K562 (cell line): ENCODE results near the gene TCEA3.

ENCODE experiments used
- BRCA1 ChIP-seq, 2 experiments: fragments of 450-650 bp in 1 of 2; sonication (generic) in 1 of 2; formaldehyde crosslinking in 1 of 2; IDR thresholded peaks; 2 replicates each; pipeline versions ENCODE4 v1.5.0 to v1.6.1; 2017 to 2020; ENCODE audit warnings: mild to moderate bottlenecking in 1 of 2, missing genetic modification reagents in 1 of 2
- CHD2 ChIP-seq: IDR thresholded peaks from 2 replicates; pipeline ENCODE4 v1.6.1; 2011; ENCODE audit warnings: low read depth, low read length
- KDM1A ChIP-seq, 2 experiments: fragments of 450-650 bp; IDR thresholded peaks; 2 replicates each; pipeline ENCODE4 v1.6.1; 2016; ENCODE audit warnings: mild to moderate bottlenecking in 2 of 2
- SRSF1 ChIP-seq: fragments of 200-400 bp; formaldehyde crosslinking; IDR thresholded peaks from 2 replicates; pipeline ENCODE4 v1.6.1; 2017; ENCODE audit warnings: mild to moderate bottlenecking, low read depth, low read length, moderate library complexity
- STAT6 ChIP-seq: sonication (generic); formaldehyde crosslinking; IDR thresholded peaks from 2 replicates; pipeline ENCODE4 v1.8.1; 2023; ENCODE audit warnings: mild to moderate bottlenecking, missing genetic modification reagents
- TGIF2 ChIP-seq: sonication (generic); formaldehyde crosslinking; IDR thresholded peaks from 2 replicates; pipeline ENCODE4 v1.8.1; 2022; ENCODE audit warnings: mild to moderate bottlenecking, missing genetic modification reagents, moderate library complexity
- ZNF12 ChIP-seq: sonication (generic); formaldehyde crosslinking; IDR thresholded peaks from 2 replicates; pipeline ENCODE4 v1.4.0; 2020; ENCODE audit warnings: mild to moderate bottlenecking, missing genetic modification reagents
- TF ChIP-seq, protein P1 (sequence below): fragments of 450-650 bp; IDR thresholded peaks from 2 replicates; pipeline ENCODE4 v1.6.1; 2016; ENCODE audit warnings: borderline replicate concordance

DNA sequence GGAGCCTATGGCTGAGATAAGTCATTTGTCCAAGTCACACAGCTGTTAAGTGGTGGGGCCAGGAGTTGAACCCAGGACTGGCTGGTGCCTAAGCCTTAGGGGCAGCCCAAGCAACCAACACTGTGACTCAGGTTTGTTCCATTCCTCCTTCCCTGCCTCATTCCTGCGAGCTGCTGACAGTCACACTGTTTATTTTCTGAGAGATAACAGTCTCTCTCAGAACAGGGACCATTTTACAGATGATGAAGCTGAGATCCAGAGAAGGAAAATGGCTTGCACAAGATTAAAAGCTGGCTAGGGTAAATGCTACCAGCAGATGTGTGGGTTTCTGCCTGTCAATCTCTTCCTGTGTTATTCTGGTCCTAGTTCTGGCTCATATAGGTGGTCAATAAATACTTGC is 24.3 kb upstream of the TCEA3 start:
- TF ChIP-seq KDM1A (IDR thresholded peaks at IDR 0.05) (no peak), BRCA1 (IDR thresholded peaks at IDR 0.05) (no peak), BRCA1 (CRISPR knock-in tag; IDR thresholded peaks at IDR 0.05) (no peak), SRSF1 (no peak), ZNF12 (CRISPR knock-in tag) (no peak), TGIF2 (CRISPR knock-in tag) (no peak), STAT6 (CRISPR knock-in tag) (no peak), CHD2 (no peak)
- TF ChIP-seq, protein P1, sequence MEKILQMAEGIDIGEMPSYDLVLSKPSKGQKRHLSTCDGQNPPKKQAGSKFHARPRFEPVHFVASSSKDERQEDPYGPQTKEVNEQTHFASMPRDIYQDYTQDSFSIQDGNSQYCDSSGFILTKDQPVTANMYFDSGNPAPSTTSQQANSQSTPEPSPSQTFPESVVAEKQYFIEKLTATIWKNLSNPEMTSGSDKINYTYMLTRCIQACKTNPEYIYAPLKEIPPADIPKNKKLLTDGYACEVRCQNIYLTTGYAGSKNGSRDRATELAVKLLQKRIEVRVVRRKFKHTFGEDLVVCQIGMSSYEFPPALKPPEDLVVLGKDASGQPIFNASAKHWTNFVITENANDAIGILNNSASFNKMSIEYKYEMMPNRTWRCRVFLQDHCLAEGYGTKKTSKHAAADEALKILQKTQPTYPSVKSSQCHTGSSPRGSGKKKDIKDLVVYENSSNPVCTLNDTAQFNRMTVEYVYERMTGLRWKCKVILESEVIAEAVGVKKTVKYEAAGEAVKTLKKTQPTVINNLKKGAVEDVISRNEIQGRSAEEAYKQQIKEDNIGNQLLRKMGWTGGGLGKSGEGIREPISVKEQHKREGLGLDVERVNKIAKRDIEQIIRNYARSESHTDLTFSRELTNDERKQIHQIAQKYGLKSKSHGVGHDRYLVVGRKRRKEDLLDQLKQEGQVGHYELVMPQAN, result no peak
